GM19467 (cell line): Measurements from ENCODE around the gene PTPN3.

Experiments used
- ATAC-seq: cut with Tn5 transposase; IDR thresholded peaks from one replicate; pipeline ENCODE4 v1.9.1; 2021; ENCODE audit warnings: mild to moderate bottlenecking, moderate library complexity; ENCODE audit not compliant: unreplicated experiment

PTPN3 gene

DNA sequence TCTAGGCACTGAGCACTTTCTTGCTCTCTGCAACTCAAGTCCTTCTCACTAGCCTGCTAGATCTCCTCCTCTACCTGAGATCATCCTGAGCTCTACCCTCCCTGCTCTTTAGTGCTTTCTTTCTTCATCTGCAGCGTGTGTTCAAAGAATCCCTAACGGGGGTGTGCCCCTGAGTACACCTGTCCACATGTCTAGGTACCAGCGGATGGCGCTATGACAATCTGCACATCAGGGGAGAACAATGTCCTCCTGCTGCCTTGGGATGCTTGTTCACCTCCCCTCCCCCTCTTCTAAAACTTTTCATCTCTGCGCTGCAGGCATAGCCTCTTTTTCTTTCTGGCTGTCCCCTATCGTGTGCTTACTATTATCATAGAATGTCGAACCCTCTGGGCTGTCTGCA is 42.7 kb downstream of the PTPN3 start:
- ATAC-seq: no peak

DNA sequence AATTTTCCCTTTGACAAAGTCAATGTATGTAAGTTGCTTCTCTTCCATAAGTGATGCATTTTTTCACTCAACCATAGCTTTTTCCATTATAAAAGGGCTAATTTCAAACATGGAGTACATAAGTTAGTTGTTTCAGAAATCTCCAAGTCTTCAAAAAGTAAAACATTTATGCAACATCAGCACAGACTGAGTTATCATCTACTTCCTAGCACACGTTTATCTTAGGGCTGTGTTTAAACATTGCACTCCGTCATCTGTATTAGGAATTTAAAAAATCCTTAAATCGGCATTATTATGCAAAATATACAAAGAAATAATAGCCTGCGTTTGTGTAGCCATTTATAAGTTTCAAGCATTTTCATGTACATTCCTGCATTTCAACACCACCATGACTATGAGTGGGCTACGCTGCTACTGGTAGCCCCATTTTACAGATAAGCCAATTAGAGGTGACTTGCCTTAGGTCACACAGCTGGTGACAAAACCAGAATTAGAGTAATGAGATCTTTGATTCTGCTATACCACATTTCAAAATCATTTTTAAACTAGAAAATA is 43.4 kb downstream of the PTPN3 start:
- no peak for ATAC-seq

DNA sequence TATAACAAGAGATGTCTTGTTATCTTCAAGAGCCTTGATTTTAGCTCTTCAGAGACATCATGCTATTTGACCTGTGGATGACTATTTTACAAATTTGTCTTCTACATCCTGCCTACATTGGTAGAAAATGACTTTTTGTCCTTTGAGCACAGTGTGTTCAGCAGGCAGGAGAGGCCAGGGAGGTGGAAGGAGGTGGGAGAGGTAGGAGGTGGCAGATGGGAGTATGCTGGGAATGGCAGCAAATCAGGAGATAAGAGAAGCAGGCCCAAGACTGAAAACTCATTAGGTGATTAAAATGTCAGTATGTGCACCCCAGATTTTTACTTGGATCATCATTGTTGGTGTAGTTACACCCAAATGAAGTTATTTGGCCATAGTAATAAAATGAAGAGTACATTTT is 44.1 kb downstream of the PTPN3 start:
- no peak for ATAC-seq

DNA sequence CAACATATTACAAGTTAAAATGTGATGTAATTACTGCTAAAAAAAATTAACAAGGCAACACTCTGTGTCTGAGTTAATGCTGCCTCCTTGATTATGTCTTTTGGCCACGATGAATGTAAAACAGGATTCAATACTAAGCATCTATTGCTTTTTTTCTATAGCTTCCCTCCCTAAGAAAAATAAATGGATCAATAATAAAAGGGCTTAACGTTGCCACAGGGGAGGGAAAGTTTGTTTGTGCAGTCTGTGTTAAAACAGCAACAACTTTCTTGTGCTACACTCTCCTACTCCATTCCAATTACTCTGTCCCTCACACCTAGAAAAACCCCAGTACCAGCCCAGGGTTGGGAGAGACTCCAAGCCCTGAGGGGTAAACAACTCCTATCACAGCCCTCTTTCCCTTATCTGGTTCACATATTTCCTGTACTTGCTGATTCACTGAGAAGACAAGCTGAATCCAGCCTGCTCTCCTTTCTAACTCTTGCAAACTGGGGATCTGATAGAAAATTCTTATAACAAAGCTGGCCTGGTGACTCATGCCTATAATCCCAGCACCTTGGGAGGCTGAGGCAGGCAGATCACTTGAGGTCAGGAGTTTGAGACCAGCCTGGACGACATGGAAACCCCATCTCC is 44.8 kb downstream of the PTPN3 start:
- no peak for ATAC-seq

DNA sequence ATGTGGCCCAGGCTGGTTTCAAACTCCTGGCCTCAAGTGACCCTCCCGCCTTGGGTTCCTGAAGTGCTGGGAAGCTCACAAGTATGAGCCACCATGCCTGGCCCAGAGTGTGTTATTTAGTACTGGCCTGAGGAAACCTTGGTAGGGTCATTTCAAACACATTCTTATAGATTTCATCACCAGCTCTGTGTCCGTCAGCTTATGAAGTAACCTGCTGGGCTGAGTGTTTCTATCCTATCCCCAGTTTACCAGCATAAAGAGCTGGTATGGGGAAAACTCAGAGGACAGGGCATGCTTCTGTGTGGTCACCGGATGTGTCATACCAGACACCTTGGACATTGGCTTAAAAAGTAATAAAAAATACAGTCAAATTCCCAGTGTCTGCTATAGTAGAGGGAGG is 45.3 kb downstream of the PTPN3 start:
- ATAC-seq: no peak

DNA sequence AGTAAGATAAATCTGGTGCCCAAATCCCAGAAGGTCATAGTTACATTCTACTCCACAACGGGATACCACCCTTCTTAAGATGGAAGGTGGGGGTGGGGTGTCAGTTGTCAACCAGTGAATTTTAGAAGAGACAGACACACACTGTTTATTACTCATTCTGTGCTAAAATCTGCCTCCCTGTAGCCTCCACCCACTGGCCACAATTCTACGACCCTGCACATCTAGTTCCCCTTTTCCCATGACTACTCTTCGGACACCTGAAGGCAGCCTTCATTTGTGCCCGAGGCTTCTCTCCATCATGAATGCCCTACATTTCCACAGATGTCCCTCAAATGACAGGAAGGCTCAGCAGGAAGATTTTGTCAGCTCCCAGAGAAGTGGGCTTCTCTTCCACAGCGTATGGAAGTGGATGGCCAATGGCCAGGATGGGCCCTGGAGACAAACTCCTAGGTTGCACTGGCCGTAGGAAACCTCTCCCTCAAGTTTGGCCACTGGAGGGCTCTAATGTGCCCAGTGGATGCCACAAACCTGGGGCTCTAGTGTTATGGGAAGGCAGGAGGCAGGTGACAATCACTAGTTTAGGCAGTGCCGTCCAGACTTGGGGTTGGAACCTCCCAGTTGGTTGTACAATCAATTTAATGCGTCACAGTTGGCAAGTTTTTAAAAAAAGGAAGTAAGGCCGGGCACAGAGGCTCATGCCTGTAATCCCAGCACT is 46.6 kb downstream of the PTPN3 start:
- ATAC-seq: no peak

DNA sequence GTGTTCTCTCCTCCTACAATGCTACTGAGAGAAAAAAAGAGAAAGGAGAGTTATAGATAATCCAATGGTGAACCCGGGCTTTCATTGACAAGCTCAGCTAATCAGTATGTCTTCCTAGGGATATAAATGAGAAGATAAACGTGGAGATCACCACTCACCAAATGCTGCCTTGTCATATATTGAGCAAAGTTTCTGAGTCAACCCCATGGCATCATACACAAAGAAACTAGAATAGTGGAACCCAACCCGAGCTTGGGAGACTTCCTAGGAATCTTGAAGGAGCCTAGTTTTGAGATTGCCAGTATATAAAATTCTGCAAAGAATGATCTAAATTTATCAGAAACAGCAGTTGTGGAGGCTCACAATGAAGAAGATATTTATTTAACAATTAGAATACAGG is 47.8 kb downstream of the PTPN3 start:
- no peak for ATAC-seq

DNA sequence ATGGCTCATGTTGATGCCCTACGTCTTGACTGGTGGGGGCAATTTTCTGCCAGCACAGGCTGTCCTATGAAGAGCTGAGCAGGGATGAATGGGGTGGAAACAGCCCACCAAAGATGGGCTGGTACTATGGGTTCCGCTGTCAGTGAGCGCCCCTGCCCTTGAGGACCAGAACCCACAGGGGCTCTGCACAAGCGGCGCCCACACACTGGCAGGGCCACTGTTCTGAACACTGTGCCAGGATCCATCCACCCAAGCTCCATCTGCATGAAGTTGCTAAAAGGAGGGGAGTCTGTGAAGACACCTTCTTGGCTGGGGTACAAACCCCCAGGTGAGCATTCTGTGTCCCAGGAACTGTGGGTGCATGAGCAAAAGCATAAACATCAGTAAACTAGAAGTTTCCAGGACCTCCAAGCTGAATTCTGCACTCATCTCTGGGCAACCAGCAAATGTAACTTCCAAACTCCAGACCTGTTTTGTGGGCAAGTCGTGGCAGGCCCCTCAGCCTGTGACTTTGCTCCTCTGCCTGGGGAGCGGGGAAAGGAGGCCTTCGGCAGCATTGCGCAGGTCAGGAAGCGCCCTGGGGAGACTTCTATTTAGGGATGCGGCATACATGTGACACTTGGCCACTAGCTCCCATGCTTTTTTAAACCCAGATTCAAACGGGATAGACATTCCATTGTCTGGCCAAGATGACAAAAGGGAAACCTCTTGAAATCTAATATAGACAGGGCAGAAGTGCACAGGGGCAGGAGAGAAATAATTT is 48.9 kb downstream of the PTPN3 start:
- ATAC-seq: no peak

DNA sequence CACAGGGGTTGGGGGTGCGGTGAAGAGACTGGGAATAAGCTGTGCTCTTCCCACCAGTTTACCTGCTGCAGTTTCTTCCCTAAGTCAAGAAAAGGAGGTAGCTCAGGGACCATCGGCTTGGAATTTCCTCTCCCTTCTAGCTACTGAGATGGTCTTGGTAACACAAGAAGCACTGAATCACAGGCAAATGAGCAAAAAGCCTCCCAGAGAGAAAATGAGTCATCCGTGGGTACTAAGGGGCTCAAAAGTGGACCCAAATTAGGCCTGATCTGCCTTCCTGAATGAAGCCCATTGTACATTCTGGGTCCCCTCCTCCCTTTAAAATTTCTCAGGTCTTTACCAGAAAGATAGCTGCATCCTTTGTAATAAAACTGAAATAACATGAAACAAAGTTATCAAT is 49.9 kb downstream of the PTPN3 start:
- no peak for ATAC-seq

DNA sequence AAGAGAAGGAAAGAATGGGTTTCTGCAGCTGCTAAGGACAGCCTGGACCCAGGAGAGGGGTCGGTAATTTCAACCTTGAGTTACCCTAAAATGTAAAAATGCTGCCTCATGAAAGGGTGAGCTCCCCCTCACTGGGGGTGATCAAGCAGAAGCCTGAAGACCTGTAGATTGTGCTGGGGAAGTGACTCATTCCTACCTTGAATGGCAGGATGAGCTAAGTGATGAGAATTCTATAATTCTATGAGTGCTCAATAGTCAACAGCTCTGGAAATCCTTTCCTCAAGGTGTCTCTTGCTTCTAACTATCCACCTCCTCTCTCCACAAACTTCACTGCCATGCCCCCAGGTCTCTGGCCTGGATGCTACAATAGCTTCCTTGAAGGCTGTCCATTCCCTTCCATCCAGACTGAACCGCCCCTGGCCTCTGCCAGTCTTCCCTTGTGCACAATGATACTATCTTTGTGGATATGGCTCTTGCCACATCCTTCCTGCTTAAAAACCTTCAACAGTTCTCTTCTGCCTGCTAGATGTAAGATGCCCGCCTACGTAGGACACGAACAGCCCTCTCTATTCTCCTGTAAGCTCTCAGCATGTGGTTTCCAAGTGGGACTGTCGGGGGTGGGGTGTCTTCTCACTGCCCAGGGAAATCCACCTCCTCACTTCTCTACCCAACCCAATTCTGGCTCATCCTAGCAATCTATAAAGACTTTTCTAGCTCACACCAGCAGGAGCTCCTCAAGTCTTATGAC is 50.6 kb downstream of the PTPN3 start:
- ATAC-seq: no peak

DNA sequence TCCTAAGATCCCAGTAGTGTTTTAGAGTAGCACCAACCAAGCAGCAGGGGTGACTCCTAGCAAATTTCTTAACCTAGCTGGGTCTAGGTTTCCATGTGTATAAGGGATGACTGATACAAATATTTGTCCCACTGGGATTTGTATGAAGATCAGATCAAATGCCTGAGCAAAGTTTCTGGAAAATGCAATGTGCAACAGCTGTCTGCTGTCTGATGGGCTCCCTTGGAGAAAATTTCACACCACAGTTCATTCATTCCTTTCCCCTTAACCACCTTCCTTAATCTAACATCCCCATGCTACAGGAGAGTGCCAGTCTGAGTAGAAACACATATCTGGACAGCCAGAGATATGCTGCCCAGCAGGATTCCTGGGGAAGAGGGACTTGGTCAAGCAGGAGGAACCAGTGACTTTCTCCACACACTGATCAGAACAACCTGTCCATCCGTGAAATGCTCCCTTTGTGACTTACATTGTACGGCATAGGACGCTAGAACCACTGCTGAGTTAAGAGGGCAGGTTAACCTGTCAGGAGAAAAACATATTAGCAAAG is 53.3 kb downstream of the PTPN3 start:
- no peak for ATAC-seq

DNA sequence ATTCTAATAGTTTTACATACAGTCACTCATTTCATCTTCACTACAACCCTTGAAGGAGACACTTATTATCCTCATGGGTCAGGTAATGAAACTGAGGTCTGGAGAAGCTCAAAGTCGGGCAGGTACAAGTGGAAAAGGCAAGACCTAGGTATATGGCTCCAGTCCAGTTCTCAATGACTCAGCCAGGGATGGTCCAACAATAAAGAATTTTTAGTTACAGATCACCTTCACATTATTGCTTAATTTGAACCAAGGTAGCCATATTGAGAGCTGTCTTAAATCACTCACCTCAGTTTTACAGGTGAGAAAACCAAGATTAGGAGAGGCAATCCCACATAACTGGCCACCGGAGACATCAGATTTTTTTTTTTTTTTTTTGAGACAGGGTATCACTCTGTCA is 55.4 kb downstream of the PTPN3 start:
- ATAC-seq: no peak

DNA sequence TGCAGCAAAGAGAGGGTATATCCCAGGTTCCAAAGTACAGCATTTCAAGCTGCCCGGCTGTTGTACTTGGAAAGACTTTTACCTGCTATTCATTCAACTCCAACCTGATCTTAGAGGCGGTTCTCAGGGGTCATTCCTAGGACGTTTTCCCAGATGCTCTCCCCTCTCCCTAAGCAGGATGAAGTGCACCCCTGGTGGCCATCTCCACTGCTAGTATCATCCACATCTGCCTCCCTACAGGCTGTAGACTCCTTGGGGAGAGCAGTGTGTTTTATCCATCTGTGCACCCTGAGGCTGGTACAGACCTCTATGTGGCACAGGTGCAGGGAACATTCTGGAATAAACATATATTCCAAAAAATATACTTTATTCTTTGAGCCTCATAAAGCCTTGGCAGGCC is 56.8 kb downstream of the PTPN3 start:
- ATAC-seq: no peak

DNA sequence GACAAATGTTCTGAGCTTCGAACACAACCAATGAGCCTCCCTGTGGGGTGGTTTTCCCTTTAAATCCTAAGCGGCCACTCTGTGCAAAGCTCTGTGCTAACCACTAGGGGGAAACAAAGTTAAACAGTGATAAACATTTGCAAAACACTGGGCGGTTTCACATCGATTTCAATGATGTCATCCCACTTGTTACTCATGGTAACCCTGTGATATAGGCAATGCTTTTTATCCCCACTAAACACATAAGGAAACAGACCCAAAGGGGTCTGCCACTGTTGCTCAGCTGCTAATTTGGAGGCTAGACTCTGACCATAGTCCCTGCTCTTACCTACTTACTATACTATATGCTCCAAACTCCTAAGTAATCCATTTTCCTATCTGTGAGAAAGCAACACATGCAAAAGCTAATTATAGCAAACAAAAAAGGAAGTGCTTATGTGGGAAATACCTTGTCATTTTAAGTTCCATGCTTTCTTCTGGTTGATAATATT is 57.3 kb downstream of the PTPN3 start:
- peak; percentile 91 for ATAC-seq

DNA sequence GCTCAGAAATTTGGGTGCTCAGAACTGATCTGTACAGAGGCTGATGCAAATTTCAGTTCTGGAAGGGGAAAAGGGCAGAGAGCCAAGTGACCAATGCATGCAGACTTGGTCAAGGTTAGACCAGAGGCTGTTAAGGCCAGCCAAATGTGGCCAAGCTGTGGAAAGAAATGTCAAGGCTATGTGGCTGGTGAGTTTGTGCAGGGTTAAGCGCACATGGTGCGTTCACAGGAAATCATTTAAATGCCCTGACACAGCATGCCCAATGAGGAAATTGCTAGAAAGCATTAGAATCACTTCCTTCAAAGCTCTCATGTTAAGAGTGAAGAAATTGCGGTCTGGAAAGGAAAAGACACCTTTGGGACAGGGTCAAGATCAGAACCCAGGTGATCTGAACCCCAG is 58.0 kb downstream of the PTPN3 start:
- ATAC-seq: peak; percentile 41

DNA sequence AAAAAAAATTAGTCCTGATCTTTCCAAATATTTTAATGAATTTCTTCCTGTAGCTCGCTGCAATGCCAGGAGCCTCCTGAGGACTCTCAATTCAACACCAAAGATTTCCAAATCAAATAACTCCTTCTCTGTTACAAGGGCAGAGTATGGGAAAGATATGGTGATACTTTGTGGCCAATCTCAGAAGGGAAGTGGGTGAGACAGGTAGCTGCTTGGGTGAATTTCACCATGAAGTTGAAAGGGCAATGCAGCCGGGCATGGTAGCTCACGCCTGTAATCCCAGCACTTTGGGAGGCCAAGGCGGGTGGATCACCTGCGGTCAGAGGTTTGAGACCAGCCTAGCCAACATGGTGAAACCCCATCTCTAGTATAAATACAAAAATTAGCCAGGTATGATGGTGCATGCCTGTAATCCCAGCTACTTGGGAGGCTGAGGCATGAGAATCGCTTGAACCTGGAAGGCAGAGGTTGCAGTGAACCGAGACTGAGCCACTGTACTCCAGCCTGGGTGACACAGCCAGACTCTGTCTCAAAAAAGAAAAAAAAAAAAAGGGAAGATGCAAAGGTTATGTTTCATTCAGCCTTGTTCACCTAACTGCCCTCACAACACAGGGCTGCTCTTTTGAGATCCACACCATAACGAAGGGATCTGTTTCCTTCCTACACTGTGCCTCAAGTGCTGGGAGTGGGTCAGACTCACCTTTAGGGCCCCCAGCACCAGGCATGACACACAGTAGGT is 58.6 kb downstream of the PTPN3 start:
- ATAC-seq: no peak

DNA sequence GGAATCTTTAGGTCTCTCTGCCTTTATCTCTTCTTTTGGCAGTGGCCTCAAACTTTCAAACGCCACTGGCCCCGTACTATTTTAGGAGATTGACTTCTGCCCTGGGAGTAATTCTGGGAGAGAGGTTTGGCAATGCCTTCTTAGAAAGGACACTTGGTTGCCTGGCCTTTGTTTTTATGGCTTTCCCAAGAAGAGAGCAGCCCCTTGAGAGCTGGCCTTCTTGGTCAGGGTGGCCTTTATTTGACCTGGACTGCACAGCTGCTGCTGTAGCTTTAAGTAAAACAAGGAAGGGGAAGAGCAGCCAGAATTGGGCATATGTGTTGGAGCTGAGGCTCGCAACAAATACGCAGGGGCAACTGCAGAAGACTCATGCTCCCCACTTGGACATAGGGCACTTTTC is 60.8 kb downstream of the PTPN3 start:
- ATAC-seq: no peak

DNA sequence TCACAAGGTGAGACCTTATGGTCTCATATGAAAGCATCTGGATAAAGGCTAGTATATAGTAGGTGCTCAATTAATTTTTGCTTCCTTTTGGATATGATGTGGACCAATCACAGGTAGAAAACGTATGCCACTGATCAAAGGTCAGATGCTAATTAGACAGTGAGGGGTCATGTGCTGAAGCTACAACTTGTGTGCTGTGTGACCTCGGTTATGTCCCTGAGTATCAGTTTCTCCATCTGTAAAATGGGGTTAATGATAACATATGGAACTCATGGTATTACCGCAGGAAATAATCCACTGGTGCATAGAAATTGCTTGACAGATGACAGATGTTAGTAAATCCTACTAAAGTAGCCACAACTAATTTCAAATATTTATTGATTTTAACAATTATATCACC is 62.0 kb downstream of the PTPN3 start:
- no peak for ATAC-seq

DNA sequence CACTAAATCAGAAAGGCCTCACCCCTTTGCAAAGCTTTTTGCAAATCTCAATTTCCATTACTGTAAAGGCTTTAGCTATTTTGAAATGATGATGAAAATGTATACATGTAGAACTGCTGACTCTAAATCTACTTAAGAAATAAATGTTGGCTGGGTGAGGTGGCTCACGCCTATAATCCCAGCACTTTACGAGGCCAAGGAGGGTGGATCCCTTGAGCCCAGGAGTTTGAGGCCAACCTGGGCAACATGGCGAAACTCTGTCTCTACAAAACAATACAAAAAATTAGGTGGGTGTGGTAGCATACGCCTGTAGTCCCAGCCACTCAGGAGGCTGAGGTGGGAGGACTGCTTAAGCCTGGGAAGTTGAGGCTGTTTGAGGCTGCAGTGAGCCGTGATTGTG is 64.6 kb downstream of the PTPN3 start:
- ATAC-seq: no peak

DNA sequence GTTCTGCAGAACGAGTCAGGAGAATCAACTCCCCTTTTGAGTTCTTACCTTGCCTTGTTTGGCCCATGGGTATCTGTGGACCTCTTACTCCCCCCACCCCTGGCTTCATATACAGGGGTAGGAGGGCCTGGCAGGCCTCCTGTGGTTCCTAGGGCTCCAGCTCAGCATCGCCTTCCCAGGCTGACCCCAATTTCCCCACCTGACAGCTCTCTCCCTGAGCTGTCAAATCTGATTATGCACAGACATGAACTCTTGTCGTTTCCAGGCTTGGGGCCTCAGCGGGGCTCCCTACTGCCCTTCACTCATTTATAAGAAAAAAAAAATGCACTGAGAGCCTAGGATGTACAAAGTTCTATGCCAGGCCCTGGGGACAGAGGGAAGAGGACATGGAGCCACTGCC is 67.9 kb downstream of the PTPN3 start:
- no peak for ATAC-seq
